Spleen (tissue), 7 donors: ENCODE data around the gene WAPL.

Source experiments
- POLR2AphosphoS5 ChIP-seq, 3 donors: sonication (generic); formaldehyde crosslinking; IDR thresholded peaks; one replicate each; pipeline ENCODE4 v1.5.1; 2017; ENCODE audit warnings: antibody characterized with exemption in 3 of 3
- TF ChIP-seq, protein P1 (sequence below), 11 experiments: fragments of 200-600 bp in 7 of 11; fragments of 450-650 bp in 4 of 11; sonication (generic) in 4 of 11; IDR thresholded peaks in 8 of 11; conservative IDR thresholded peaks in 3 of 11; 1 replicate in 7 of 11; 2 replicates in 4 of 11; pipeline versions ENCODE4 v1.4.0 to v1.8.0; 2016 to 2021; ENCODE audit warnings: antibody characterized with exemption in 11 of 11, inconsistent platforms in 4 of 11, mild to moderate bottlenecking in 1 of 11
- donor health status: DM: no; HTN: no; CAD: no; lungs with moderate emphysema.
- donor health status: DM: no; HTN: no; CAD: no.
- donor health status: DM: no; HTN: no; CAD: no.

DNA sequence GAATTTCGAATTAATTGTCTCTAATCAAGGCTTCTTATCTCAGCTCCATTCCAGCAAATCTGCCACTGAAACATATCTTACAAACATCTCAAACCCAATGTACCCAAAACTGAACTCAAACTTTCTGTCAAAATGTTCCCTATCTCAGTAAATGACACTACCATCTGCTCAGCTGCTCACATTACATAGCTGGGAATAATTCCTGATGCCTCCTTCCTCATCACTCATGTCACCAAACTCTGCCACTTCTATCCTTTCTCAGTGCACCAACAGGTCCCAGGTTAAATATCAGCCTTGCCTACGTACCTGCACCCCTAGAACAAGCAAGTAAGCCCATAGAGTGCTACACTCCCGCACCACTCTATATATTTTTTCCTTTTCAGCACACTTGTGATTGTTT lies 12.4 kb downstream of the WAPL start:
- no peak for TF ChIP-seq POLR2AphosphoS5 (IDR thresholded peaks at IDR 0.05)
- TF ChIP-seq, protein P1, sequence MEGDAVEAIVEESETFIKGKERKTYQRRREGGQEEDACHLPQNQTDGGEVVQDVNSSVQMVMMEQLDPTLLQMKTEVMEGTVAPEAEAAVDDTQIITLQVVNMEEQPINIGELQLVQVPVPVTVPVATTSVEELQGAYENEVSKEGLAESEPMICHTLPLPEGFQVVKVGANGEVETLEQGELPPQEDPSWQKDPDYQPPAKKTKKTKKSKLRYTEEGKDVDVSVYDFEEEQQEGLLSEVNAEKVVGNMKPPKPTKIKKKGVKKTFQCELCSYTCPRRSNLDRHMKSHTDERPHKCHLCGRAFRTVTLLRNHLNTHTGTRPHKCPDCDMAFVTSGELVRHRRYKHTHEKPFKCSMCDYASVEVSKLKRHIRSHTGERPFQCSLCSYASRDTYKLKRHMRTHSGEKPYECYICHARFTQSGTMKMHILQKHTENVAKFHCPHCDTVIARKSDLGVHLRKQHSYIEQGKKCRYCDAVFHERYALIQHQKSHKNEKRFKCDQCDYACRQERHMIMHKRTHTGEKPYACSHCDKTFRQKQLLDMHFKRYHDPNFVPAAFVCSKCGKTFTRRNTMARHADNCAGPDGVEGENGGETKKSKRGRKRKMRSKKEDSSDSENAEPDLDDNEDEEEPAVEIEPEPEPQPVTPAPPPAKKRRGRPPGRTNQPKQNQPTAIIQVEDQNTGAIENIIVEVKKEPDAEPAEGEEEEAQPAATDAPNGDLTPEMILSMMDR (IDR thresholded peaks at IDR 0.05 in 8 of 11, conservative IDR thresholded peaks at IDR 0.05 in 3 of 11): no peak
